NT2/D1 (cell line): ENCODE measurements around the gene CHRNB2.

Experiments
- DNase-seq: peaks from one replicate; pipeline ENCODE4 v3.0.0-alpha.2; 2011; ENCODE audit warnings: low read depth, low spot score
- H3K27me3 ChIP-seq: 2 replicates; pipeline ENCODE4 v1.6.0; 2011; ENCODE audit warnings: mild to moderate bottlenecking; ENCODE audit not compliant: insufficient read length, insufficient read depth
- H3K36me3 ChIP-seq: 2 replicates; pipeline ENCODE4 v1.6.1; 2011; ENCODE audit warnings: mild to moderate bottlenecking, low read length, mixed read lengths; ENCODE audit not compliant: insufficient read depth, insufficient read length
- H3K4me1 ChIP-seq: 2 replicates; pipeline ENCODE4 v1.5.1; 2011; ENCODE audit not compliant: insufficient read depth, insufficient read length
- H3K4me3 ChIP-seq: 2 replicates; pipeline ENCODE4 v1.5.1; 2011; ENCODE audit warnings: low read depth; ENCODE audit not compliant: insufficient read length
- H3K9ac ChIP-seq: 2 replicates; pipeline ENCODE4 v1.6.0; 2011; ENCODE audit warnings: low read depth; ENCODE audit not compliant: insufficient read length
- H3K9me3 ChIP-seq: 2 replicates; pipeline ENCODE4 v1.5.1; 2011; ENCODE audit warnings: mild to moderate bottlenecking, low read length; ENCODE audit not compliant: insufficient read depth
- SUZ12 ChIP-seq: IDR thresholded peaks from 2 replicates; pipeline ENCODE4 v1.6.1; 2011; ENCODE audit not compliant: insufficient read length, insufficient read depth; ENCODE audit errors: extremely low read depth
- YY1 ChIP-seq: IDR thresholded peaks from 2 replicates; pipeline ENCODE4 v1.6.1; 2011; ENCODE audit not compliant: insufficient read length, insufficient read depth
- ZNF274 ChIP-seq: IDR thresholded peaks from 2 replicates; pipeline ENCODE4 v1.6.1; 2011; ENCODE audit warnings: mild to moderate bottlenecking, low read depth, low read length

CHRNB2 gene

DNA sequence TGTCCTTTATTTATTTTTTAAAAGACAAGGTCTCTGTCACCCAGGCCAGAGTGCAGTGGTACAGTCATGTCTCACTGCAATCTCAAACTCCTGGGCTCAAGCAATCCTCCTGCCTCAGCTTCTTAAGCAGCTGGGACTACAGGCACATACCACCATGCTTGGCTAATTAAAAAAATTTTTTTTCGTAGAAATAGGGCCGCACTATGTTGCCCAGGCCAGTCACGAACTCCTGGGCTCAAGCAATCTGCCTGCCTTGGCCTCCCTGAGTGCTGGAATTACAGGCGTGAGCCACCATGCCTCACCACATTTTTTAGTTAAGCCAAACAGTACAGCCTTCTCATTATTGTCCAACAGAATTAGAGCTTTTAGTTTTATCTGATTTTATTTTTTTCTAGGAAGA is 47.8 kb downstream of the CHRNB2 start:
- no peaks in the 10 kb centered on the region for H3K27me3 ChIP-seq
- H3K9ac ChIP-seq: peak overlapping the region; percentile 0
- no peaks in the 10 kb centered on the region for H3K4me1 ChIP-seq
- H3K36me3 ChIP-seq: peaks cover 6% of the 10 kb centered on the region
- no peak for TF ChIP-seq YY1
- TF ChIP-seq ZNF274: no peak
- no peak for TF ChIP-seq SUZ12
- no peak overlapping the region for H3K4me3 ChIP-seq
- no peak for DNase-seq
- H3K9me3 ChIP-seq: no peaks in the 10 kb centered on the region

DNA sequence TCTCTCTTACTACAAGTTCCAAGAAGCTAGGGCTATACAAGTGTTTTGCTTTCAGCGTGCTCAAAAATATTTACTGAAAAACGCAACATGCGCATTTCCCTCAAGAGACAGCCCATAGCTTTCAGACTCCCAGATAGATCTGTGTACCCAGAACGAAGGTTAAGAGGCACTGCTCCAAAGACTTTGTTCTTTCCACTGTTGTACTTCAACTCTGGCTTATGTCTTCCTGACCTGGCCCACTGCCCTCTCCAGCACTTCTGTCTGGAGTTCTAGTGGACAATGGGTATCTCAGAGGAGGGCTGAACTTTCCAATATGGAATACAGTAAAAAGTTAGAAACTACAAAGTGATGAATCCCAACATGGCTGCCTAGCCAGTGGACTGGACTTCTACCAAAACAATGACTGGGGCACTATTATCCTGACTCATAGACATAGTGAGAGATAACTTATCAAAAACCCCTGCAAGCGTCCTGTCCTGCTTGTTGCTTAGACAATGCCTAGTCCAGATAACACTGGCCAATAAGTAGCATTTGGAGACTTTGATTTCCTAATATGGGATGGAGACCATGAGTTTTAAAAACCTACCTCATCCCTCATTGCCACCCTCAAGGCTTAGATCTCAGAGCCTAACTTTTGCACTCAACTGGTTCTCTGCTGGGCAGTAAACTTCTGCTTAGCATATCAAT is 49.2 kb downstream of the CHRNB2 start:
- no peaks in the 10 kb centered on the region for H3K4me1 ChIP-seq
- H3K9me3 ChIP-seq: no peaks in the 10 kb centered on the region
- DNase-seq: no peak
- H3K27me3 ChIP-seq: no peaks in the 10 kb centered on the region
- peaks cover 6% of the 10 kb centered on the region for H3K36me3 ChIP-seq
- TF ChIP-seq ZNF274 (no peak), SUZ12 (no peak), YY1 (no peak)
- H3K9ac ChIP-seq: no peak overlapping the region
- no peak overlapping the region for H3K4me3 ChIP-seq

DNA sequence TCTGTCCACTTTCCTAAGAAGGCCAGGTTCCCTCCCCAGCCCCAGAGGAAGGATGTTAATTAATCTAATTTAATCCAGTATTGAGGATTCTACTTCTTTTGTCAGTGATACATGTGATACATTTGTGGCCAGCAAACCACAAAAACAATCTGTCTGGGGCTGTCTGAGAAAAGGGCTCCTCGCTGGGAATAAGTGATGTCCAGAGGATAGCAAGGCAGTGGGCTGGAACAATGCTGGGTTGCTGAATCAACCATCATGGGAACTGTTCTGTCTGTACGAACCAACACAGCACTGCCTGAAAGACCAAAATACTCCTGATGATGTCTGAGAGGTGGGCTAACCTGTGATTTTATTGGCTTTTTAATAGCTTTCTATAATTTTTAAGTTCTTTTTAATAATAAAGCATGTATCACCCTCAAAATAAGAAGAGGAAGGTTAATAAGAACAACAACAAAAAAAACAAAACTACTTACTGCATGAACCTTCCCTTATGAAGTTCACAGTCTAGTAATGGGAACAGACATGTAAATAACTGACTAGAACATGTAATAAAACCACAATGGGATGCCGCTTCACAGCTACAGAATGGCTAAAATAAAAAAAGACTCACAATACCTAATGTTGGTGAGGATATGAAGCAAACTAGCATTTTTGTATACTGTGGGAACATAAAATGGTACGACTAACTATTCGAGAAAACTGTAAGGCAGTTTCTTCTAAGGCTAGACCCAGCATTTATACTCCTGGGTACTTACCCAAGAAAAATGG is 51.8 kb downstream of the CHRNB2 start:
- Histone ChIP-seq H3K4me3 (no peak overlapping the region), H3K27me3 (no peaks in the 10 kb centered on the region), H3K4me1 (no peaks in the 10 kb centered on the region), H3K9ac (no peak overlapping the region), H3K36me3 (peaks cover 26% of the 10 kb centered on the region), H3K9me3 (no peaks in the 10 kb centered on the region)
- TF ChIP-seq SUZ12 (no peak), YY1 (no peak), ZNF274 (no peak)
- no peak for DNase-seq

- no peak for DNase-seq
- no peaks in the 10 kb centered on the region for H3K27me3 ChIP-seq
- TF ChIP-seq SUZ12 (no peak), ZNF274 (no peak), YY1 (no peak)
- H3K4me1 ChIP-seq: no peaks in the 10 kb centered on the region
- no peak overlapping the region for H3K4me3 ChIP-seq
- no peaks in the 10 kb centered on the region for H3K9me3 ChIP-seq
- H3K9ac ChIP-seq: no peak overlapping the region
- peaks cover 34% of the 10 kb centered on the region for H3K36me3 ChIP-seq
Measured at GRCh38 chr1:154620751-154621150, 53.2 kb downstream of the CHRNB2 start.

- H3K9me3 ChIP-seq: no peaks in the 10 kb centered on the region
- H3K9ac ChIP-seq: no peak overlapping the region
Measured at GRCh38 chr1:154621875-154622274, 54.3 kb downstream of the CHRNB2 start.

DNA sequence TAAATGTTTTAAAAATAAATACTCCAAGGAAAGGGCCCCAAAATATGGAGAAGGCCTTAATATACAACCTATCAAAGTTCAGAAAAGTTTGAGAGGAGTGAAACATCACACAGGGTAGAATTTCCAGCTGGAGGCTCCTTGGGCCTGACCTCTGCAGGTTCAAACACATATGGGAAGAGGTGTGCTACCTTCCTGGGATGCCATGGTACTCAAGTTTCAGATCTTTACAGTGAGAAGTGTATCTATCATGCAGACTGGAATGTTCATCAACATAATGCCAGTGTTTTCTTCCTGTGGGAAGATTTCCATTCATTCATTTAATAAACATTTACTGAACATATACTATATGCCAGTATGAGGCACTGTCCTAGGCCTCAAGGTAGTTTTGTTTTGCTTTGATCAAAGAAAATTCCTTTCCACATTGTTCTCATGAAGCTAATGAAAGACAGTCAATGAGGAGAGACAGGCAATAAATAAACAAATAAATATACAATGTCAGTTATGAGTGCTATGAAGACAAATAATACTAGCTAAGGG is 55.0 kb downstream of the CHRNB2 start:
- Histone ChIP-seq H3K9ac (no peak overlapping the region), H3K9me3 (no peaks in the 10 kb centered on the region), H3K27me3 (no peaks in the 10 kb centered on the region), H3K36me3 (peaks cover 34% of the 10 kb centered on the region), H3K4me1 (peaks cover 5% of the 10 kb centered on the region), H3K4me3 (no peak overlapping the region)
- DNase-seq: no peak
- no peak for TF ChIP-seq SUZ12
- TF ChIP-seq YY1: no peak

More at GRCh38 chr1:154621875-154622274, 54.3 kb downstream of the CHRNB2 start:
- Histone ChIP-seq H3K36me3 (peaks cover 34% of the 10 kb centered on the region), H3K4me3 (no peak overlapping the region), H3K4me1 (peaks cover 5% of the 10 kb centered on the region), H3K27me3 (no peaks in the 10 kb centered on the region)
- TF ChIP-seq SUZ12 (no peak), YY1 (no peak), ZNF274 (no peak)
- DNase-seq: no peak

- H3K27me3 ChIP-seq: no peaks in the 10 kb centered on the region
- peaks cover 34% of the 10 kb centered on the region for H3K36me3 ChIP-seq
- TF ChIP-seq YY1: no peak
- no peak for TF ChIP-seq ZNF274
- no peak for TF ChIP-seq SUZ12
- H3K9me3 ChIP-seq: no peaks in the 10 kb centered on the region
- no peak overlapping the region for H3K4me3 ChIP-seq
- H3K9ac ChIP-seq: no peak overlapping the region
- H3K4me1 ChIP-seq: peaks cover 5% of the 10 kb centered on the region
- DNase-seq: no peak
Measured at GRCh38 chr1:154623358-154623757, 55.8 kb downstream of the CHRNB2 start.
